ENCODE data around the gene GRP.
A peak's percentile ranks its signal among the peaks of the same experiment; 100 is the strongest.
"Not testable (repeated sequence)": the region's sequence is repeated elsewhere in the genome, so short reads cannot be mapped to it uniquely, and the experiment has no call there.

GRP gene

DNA sequence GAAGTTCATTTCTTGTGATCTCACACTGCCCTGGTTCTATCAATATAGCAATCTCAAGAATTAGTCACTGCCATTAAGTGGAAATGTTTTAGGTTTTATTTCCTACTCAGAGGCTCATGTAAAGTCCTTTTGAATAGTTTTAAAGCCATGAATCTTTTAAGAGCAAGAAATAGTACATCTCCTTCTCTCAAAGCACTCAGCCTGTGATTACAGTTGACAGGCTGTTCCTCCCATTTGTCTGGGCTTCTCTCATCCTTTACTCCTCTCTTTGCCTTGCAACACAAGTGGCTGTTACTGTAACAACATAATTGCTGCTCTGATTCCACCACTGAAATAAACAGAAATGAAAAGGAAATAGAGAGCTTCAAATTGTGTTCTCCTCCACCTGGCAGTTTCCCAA, 18.4 kb downstream of the GRP start:
- H3K4me1 ChIP-seq (ENCODE audit: insufficient read depth, low read length), result no peaks in the 10 kb centered on the region
- H3K9ac ChIP-seq (ENCODE audit: low read depth, low read length), result no peak overlapping the region
- no peaks in the 10 kb centered on the region for H3K36me3 ChIP-seq (ENCODE audit: insufficient read depth, low read length)
- H3K9me3 ChIP-seq (ENCODE audit: control insufficient read depth, insufficient read depth, low read length), result no peaks in the 10 kb centered on the region

DNA sequence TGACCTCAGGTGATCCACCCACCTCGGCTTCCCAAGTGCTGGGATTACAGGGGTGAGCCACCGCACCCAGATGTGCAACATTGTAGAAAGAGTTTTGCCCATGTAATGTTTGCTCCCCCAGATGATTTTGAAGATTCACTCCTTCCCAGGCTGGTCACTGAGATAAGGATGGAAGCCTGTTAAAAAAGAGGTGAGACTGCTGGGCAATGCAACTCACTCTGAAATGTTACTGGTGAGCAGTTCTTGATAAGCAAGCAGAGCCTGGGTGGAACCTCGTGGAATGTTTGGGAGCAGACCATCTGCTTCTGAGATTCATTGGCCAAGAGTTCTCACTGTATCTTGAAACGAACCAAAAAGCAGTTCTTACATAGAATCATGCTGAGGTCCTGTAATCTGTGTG, 19.7 kb downstream of the GRP start:
- Histone ChIP-seq H3K36me3 (ENCODE audit: insufficient read depth, low read length) (no peaks in the 10 kb centered on the region), H3K9ac (ENCODE audit: low read depth, low read length) (no peak overlapping the region), H3K9me3 (ENCODE audit: control insufficient read depth, insufficient read depth, low read length) (no peaks in the 10 kb centered on the region), H3K4me1 (ENCODE audit: insufficient read depth, low read length) (no peaks in the 10 kb centered on the region)

DNA sequence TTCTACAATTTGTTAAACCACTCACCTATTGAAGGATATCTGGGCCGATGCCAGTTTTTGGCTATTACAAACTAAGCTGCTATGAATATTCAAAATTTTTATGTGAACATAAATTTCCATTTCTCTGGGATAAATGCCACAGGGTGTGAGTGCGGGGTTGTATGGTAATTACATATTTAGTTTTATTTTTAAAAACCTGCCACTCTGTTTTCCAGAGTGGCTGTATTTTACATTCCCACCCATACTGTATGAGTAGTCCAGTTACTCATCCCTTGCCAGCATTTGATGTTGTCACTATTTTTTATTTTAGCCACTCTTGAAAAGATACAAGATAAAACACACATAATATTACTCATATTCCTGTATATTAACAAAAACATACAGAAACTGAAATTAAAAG, 22.9 kb downstream of the GRP start:
- Histone ChIP-seq H3K4me1 (ENCODE audit: insufficient read depth, low read length) (no peaks in the 10 kb centered on the region), H3K9me3 (ENCODE audit: control insufficient read depth, insufficient read depth, low read length) (no peaks in the 10 kb centered on the region), H3K9ac (ENCODE audit: low read depth, low read length) (no peak overlapping the region), H3K36me3 (ENCODE audit: insufficient read depth, low read length) (no peaks in the 10 kb centered on the region)

DNA sequence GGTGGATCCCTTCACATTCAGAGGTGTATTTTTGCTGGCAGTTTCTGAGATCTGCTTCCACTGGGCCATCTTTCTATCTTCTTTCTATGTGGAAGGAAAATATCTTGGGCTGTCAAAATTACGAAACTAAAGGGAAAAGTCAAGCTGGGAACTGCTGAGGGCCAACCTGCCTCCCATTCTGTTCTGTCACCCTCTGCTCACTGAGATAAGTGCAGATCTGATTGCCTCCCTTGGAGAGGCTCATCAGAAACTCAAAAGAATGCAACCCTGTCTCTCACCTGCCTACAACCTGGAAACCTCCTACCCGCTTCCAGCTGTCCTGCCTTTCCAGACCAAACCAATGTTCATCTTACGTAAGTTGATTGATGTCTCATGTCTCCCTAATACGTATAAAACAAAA, 26.8 kb downstream of the GRP start:
- H3K9ac ChIP-seq (ENCODE audit: low read depth, low read length), result no peak overlapping the region
- no peaks in the 10 kb centered on the region for H3K9me3 ChIP-seq (ENCODE audit: control insufficient read depth, insufficient read depth, low read length)
- no peaks in the 10 kb centered on the region for H3K36me3 ChIP-seq (ENCODE audit: insufficient read depth, low read length)
- no peaks in the 10 kb centered on the region for H3K4me1 ChIP-seq (ENCODE audit: insufficient read depth, low read length)

DNA sequence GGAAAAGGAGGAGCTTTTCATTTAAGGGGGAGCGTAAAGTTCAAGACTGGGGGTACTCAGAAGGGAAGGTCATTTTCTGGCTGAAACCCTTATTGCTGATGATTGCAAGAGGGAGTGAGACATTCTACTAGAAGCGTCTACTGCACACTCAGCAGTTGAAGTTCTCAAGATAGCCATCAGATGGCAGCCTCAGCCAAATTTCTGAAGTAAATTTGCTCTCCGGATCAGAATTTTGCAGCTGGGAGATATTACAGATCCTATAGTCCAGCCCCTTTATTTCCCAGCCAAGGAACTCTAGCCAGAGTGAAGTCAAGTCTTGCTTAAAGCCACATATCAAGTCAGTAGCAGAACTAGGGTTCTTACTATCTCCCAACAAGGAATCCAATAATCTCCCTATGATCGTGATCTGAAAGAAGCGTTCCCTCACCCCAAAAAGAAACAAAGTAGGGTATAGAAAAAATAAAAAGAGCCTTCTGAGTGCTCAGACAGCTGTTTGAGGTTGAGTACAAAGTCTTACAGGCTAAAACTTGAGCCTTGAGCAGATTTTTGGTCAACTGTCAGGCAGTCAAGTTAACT, 29.3 kb downstream of the GRP start:
- Histone ChIP-seq H3K9ac (ENCODE audit: low read depth, low read length) (no peak overlapping the region), H3K9me3 (ENCODE audit: control insufficient read depth, insufficient read depth, low read length) (no peaks in the 10 kb centered on the region), H3K36me3 (ENCODE audit: insufficient read depth, low read length) (no peaks in the 10 kb centered on the region), H3K4me1 (ENCODE audit: insufficient read depth, low read length) (no peaks in the 10 kb centered on the region)

DNA sequence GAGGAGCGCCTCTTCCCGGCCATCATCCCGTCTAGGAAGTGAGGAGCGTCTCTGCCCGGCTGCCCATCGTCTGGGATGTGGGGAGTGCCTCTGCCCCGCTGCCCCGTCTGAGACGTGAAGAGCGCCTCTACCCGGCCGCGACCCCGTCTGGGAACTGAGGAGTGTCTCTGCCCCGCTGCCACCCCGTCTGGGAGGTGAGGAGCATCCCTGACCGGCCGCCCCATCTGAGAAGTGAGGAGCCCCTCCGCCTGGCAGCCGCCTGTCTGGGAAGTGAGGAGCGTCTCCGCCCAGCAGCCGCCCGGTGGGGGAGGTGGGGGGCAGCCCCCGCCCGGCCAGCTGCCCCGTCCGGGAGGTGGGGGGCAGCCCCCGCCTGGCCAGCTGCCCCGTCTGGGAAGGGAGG, 35.5 kb downstream of the GRP start:
- not testable (repeated sequence) for H3K4me1 ChIP-seq (ENCODE audit: insufficient read depth, low read length); H3K36me3 ChIP-seq (ENCODE audit: insufficient read depth, low read length); H3K9me3 ChIP-seq (ENCODE audit: control insufficient read depth, insufficient read depth, low read length); H3K9ac ChIP-seq (ENCODE audit: low read depth, low read length)

DNA sequence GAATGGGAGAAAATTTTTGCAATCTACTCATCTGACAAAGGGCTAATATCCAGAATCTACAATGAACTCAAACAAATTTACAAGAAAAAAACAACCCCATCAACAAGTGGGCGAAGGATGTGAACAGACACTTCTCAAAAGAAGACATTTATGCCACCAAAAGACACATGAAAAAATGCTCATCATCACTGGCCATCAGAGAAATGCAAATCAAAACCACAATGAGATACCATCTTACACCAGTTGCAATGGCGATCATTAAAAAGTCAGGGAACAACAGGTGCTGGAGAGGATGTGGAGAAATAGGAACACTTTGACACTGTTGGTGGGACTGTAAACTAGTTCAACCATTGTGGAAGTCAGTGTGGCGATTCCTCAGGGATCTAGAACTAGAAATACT, 41.9 kb downstream of the GRP start:
- H3K9ac ChIP-seq (ENCODE audit: low read depth, low read length); H3K4me1 ChIP-seq (ENCODE audit: insufficient read depth, low read length); H3K36me3 ChIP-seq (ENCODE audit: insufficient read depth, low read length); H3K9me3 ChIP-seq (ENCODE audit: control insufficient read depth, insufficient read depth, low read length): not testable (repeated sequence)

DNA sequence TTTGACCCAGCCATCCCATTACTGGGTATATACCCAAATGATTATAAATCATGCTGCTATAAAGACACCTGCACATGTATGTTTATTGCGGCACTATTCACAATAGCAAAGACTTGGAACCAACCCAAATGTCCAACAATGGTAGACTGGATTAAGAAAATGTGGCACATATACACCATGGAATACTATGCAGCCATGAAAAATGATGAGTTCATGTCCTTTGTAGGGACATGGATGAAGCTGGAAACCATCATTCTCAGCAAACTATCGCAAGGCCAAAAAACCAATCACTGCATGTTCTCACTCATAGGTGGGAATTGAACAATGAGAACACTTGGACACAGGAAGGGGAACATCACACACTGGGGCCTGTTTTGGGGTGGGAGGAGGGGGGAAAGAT, 42.3 kb downstream of the GRP start:
- H3K9me3 ChIP-seq (ENCODE audit: control insufficient read depth, insufficient read depth, low read length); H3K36me3 ChIP-seq (ENCODE audit: insufficient read depth, low read length): not testable (repeated sequence)

DNA sequence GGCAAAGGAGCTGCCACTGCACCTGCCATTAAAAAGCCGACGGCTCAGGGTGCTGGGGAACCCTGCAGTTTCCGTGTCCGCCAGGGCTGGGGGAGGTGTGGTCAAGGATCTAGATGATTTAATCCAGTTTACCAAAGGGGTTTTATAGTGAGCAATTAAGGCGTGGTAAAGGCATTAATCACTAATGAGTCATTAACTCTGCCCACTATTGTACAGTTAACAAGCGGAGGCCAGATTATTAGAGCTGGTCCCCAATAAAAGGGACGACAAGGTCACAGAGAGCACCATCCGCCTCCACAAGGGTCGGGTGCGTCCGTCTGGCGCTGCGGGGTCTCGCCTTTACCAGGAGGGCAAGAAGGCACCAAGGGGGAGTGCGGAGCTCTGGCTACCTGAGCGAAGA, 43.7 kb downstream of the GRP start:
- Histone ChIP-seq H3K4me1 (ENCODE audit: insufficient read depth, low read length) (no peaks in the 10 kb centered on the region), H3K9ac (ENCODE audit: low read depth, low read length) (no peak overlapping the region), H3K36me3 (ENCODE audit: insufficient read depth, low read length) (no peaks in the 10 kb centered on the region), H3K9me3 (ENCODE audit: control insufficient read depth, insufficient read depth, low read length) (no peaks in the 10 kb centered on the region; the same call in 1 of the 2 replicates)

More for the DNA sequence above, 42.3 kb downstream of the GRP start:
- not testable (repeated sequence) for H3K4me1 ChIP-seq (ENCODE audit: insufficient read depth, low read length); H3K9ac ChIP-seq (ENCODE audit: low read depth, low read length)

DNA sequence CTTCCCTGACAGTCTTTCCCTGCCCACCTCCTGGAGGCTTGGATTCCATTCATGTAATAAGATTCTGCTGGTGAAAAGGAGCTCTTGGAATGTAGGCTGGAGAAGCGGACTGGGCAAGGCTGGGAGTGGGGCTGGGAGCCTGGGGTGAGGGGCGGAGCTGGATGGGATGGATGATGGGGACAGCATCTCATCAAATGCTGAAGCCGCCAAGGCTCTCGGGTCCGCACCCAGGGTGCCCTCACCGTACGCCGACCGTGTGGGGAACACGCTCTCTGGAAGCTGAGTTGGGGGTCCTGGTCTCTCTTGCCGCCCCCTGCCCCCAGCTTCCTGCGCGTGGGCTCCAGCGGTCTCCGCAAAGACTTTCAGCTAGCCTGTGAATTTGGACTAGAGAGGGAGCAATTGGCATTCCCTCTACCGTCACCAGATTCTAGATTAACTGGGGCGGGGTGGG, 44.2 kb downstream of the GRP start:
- H3K9me3 ChIP-seq (ENCODE audit: control insufficient read depth, insufficient read depth, low read length), result no peaks in the 10 kb centered on the region; the same call in 1 of the 2 replicates
- no peaks in the 10 kb centered on the region for H3K4me1 ChIP-seq (ENCODE audit: insufficient read depth, low read length)
- no peak overlapping the region for H3K9ac ChIP-seq (ENCODE audit: low read depth, low read length)
- no peaks in the 10 kb centered on the region for H3K36me3 ChIP-seq (ENCODE audit: insufficient read depth, low read length)

DNA sequence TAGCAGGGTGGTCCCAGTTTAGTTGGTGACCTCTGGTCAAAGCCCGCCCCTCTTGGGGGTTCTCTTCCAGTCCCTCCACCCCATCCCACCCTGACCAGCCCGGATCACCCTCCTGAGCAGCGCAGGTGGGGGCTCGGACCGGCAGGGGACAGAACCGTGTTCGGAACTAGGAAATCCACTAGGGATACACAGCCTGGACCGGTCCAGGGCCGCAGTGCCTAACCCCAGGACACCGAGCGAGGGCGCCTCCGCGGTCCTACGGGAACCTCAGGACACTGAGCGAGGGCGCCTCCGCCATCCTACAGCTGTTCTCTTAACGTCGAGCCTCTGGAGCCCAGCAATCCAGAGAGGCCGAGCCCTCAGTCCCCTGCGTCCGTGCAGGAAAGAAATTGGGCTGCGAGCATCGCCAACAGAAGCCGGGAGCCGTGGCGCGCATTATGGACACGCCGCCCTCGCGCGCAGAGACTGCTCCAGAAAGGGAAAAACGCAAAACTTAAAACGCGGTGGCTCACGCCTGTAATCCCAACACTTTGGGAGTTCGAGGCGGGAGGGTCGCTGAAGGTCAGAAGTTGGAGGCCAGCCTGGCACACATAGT, 44.8 kb downstream of the GRP start:
- Histone ChIP-seq H3K36me3 (ENCODE audit: insufficient read depth, low read length) (no peaks in the 10 kb centered on the region), H3K9me3 (ENCODE audit: control insufficient read depth, insufficient read depth, low read length) (no peaks in the 10 kb centered on the region; the same call in 1 of the 2 replicates), H3K4me1 (ENCODE audit: insufficient read depth, low read length) (no peaks in the 10 kb centered on the region), H3K9ac (ENCODE audit: low read depth, low read length) (no peak overlapping the region)

DNA sequence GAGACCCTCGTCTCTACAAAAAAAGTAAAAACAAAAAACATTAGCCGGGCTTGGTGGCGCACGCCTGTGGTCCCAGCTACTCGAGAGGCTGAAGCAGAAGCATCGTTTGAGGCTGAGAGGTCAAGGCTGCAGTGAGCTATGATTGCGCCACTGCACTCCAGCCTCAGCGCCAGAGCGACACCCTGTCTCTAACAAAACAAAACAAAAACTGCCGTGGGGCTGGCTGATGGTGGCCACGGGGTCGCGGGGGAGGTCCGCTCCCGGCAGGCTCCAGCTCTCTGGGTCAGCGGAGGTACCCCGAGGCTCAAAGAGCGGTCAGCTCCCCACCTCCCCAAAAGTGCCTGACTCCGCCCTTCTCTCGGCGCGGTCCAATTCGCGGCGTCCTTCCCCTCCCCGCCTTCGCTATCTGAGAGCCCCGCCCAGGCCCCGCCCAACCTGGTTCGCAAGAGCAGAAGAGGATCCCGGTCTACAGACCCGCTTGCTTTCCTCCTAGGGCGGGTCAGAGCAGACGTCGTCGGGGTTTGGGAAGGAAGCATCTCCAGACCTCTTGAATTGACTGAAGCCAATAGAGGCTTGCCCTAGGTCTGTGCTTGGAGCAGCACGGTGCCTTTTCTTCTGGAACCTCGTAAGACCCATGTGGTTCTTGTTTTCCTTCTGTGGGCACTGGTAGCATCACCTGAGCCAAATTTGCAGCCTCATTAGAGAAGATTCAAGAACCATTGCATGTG, 45.5 kb downstream of the GRP start:
- H3K36me3 ChIP-seq (ENCODE audit: insufficient read depth, low read length), result no peaks in the 10 kb centered on the region
- peak overlapping the region; percentile 46; the same call in 1 of the 2 replicates for H3K9ac ChIP-seq (ENCODE audit: low read depth, low read length)
- no peaks in the 10 kb centered on the region; the same call in none of the 2 replicates for H3K9me3 ChIP-seq (ENCODE audit: control insufficient read depth, insufficient read depth, low read length)
- H3K4me1 ChIP-seq (ENCODE audit: insufficient read depth, low read length), result no peaks in the 10 kb centered on the region; the same call in 1 of the 2 replicates

DNA sequence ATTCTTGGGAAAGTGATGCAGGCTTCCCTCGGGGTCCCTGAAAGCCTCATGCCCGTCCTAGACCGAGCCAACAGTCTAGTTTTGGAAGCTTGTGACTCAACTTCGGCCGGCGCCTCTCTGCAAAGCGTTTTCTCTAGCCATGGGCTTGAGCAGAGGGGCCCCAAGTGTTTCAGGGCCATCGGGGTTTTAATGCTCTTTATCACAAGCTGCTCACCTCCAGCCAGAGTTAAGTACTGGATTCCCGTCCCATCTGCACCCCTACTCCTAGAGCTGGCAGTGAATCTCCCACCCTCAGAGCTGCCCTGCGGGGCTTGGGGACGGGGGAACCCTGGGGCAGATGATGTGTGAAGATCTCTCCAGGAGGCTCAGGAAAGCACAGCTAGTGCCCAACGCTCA, 46.0 kb downstream of the GRP start:
- Histone ChIP-seq H3K4me1 (ENCODE audit: insufficient read depth, low read length) (peaks cover 4% of the 10 kb centered on the region; the same call in 1 of the 2 replicates), H3K36me3 (ENCODE audit: insufficient read depth, low read length) (no peaks in the 10 kb centered on the region), H3K9me3 (ENCODE audit: control insufficient read depth, insufficient read depth, low read length) (no peaks in the 10 kb centered on the region; the same call in none of the 2 replicates), H3K9ac (ENCODE audit: low read depth, low read length) (no peak overlapping the region)

DNA sequence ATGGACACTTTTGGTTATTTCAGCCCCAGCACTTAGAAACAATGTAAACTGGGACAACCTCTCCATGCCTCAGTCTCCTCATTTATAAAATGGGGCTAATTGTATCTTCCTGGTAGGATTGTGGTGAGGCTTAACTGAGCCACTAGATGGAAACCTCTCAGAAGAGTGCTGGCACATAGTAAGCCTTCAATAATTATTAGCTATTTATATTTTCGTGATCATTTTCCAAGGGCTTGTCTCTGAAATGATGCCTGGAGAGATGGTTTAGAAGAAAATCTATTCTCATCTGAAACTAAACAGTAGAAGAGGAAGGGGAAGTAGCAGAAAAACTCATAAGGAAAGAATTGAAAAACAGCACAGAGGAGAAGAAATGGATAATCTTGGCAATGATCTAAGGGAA, 46.5 kb downstream of the GRP start:
- peaks cover 6% of the 10 kb centered on the region; the same call in 1 of the 2 replicates for H3K4me1 ChIP-seq (ENCODE audit: insufficient read depth, low read length)
- H3K9ac ChIP-seq (ENCODE audit: low read depth, low read length), result no peak overlapping the region
- no peaks in the 10 kb centered on the region; the same call in none of the 2 replicates for H3K9me3 ChIP-seq (ENCODE audit: control insufficient read depth, insufficient read depth, low read length)
- no peaks in the 10 kb centered on the region for H3K36me3 ChIP-seq (ENCODE audit: insufficient read depth, low read length)
